GM18526 (cell line): ENCODE data around the gene TTC7B.

Source experiments
- POLR2A ChIP-seq: IDR thresholded peaks from 3 replicates; pipeline ENCODE4 v1.6.1; 2011; ENCODE audit not compliant: insufficient read length; ENCODE audit errors: extremely low read depth

TTC7B gene

GRCh38 chr14:90593254-90594040 lies 222.8 kb downstream of the TTC7B start:
- no peak for TF ChIP-seq POLR2A

GRCh38 chr14:90592655-90593054 lies 223.6 kb downstream of the TTC7B start:
- TF ChIP-seq POLR2A, result no peak

GRCh38 chr14:90587918-90588317 lies 228.3 kb downstream of the TTC7B start:
- TF ChIP-seq POLR2A, result no peak

- no peak for TF ChIP-seq POLR2A
Measured at GRCh38 chr14:90587252-90587910, 228.8 kb downstream of the TTC7B start.

GRCh38 chr14:90585106-90585505 lies 231.1 kb downstream of the TTC7B start:
- no peak for TF ChIP-seq POLR2A

- TF ChIP-seq POLR2A, result no peak
Measured at GRCh38 chr14:90583916-90584605, 232.2 kb downstream of the TTC7B start.

- TF ChIP-seq POLR2A, result no peak
Measured at GRCh38 chr14:90583427-90583826, 232.8 kb downstream of the TTC7B start.

GRCh38 chr14:90582166-90582565 lies 234.1 kb downstream of the TTC7B start:
- no peak for TF ChIP-seq POLR2A

- TF ChIP-seq POLR2A, result no peak
Measured at GRCh38 chr14:90581745-90582144, 234.5 kb downstream of the TTC7B start.

- no peak for TF ChIP-seq POLR2A
Measured at GRCh38 chr14:90580377-90581335, 235.6 kb downstream of the TTC7B start.

- TF ChIP-seq POLR2A, result no peak
Measured at GRCh38 chr14:90579816-90580215, 236.4 kb downstream of the TTC7B start.

- no peak for TF ChIP-seq POLR2A
Measured at GRCh38 chr14:90579088-90579487, 237.1 kb downstream of the TTC7B start.

- no peak for TF ChIP-seq POLR2A
Measured at GRCh38 chr14:90578283-90578985, 237.8 kb downstream of the TTC7B start.

GRCh38 chr14:90577661-90578282 lies 238.5 kb downstream of the TTC7B start:
- no peak for TF ChIP-seq POLR2A
